SK-N-SH (cell line): ENCODE data around the gene PPP1R3G.

ENCODE experiments used
- CHD2 ChIP-seq: fragments of 150-350 bp; IDR thresholded peaks from 2 replicates; pipeline ENCODE4 v1.6.1; 2018; ENCODE audit warnings: low read length; ENCODE audit not compliant: partially characterized antibody
- CTCF ChIP-seq: fragments of 200-600 bp; sonication (generic); IDR thresholded peaks from 2 replicates; pipeline ENCODE4 v1.6.1; 2017; ENCODE audit warnings: antibody characterized with exemption, mild to moderate bottlenecking, moderate library complexity
- EP300 ChIP-seq, 2 experiments: IDR thresholded peaks; 2 replicates each; pipeline versions ENCODE4 v1.4.0 to v1.6.1; 2012; ENCODE audit warnings: borderline replicate concordance in 1 of 2, low read depth in 1 of 2, low read length in 1 of 2
- EZH2phosphoT487 ChIP-seq: fragments of 200-600 bp; sonication (generic); IDR thresholded peaks from 2 replicates; pipeline ENCODE4 v1.6.1; 2017; ENCODE audit warnings: low read depth, mixed run types, mild to moderate bottlenecking, antibody characterized with exemption, moderate library complexity, borderline replicate concordance
- FOSL2 ChIP-seq: IDR thresholded peaks from 2 replicates; pipeline ENCODE4 v1.4.0; 2012; ENCODE audit warnings: low read depth, mild to moderate bottlenecking, moderate library complexity, borderline replicate concordance
- GABPA ChIP-seq: IDR thresholded peaks from 2 replicates; pipeline ENCODE4 v1.4.0; 2012; ENCODE audit warnings: low read depth, mild to moderate bottlenecking
- NFIC ChIP-seq: IDR thresholded peaks from 2 replicates; pipeline ENCODE4 v1.4.0; 2012; ENCODE audit warnings: borderline replicate concordance
- POLR2AphosphoS5 ChIP-seq: IDR thresholded peaks from 2 replicates; pipeline ENCODE4 v1.6.1; 2012; ENCODE audit warnings: low read depth, low read length
- RAD21 ChIP-seq: IDR thresholded peaks from 2 replicates; pipeline ENCODE4 v1.6.1; 2012; ENCODE audit warnings: mild to moderate bottlenecking, low read length
- RCOR1 ChIP-seq: fragments of 150-350 bp; IDR thresholded peaks from 2 replicates; pipeline ENCODE4 v1.6.1; 2017; ENCODE audit warnings: antibody characterized with exemption, low read length
- USF2 ChIP-seq: fragments of 150-350 bp; IDR thresholded peaks from 2 replicates; pipeline ENCODE4 v1.6.1; 2017; ENCODE audit warnings: antibody characterized with exemption, low read length, low read depth, borderline replicate concordance
- TF ChIP-seq, protein P1 (sequence below): IDR thresholded peaks from 2 replicates; pipeline ENCODE4 v1.6.1; 2012; ENCODE audit warnings: mild to moderate bottlenecking, low read depth, low read length, moderate library complexity

DNA sequence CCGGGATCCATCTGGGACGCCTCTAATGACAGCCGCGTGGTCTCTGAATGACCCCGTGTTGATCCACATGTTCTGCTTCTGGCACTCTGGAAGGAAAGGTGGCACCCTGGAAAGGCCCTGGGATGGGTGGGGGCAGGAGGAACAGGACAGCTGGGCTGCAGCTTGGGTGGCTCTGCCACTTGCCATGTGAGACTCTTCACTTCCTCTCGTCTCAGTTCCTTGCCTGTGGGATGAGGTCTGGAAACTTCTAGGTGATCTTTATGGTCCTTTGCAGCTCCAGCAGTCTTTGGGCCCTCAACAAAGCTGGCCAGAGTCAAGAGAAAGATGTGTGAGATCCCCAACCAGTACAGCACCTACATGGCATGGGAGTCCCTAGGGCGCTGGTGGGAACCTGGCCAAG is 26.5 kb downstream of the PPP1R3G start:
- TF ChIP-seq POLR2AphosphoS5 (no peak), NFIC (no peak), GABPA (no peak), CTCF (no peak), USF2 (no peak), RCOR1 (no peak), RAD21 (no peak), FOSL2 (no peak), EP300 (IDR thresholded peaks at IDR 0.05; ENCODE audit: borderline replicate concordance in 1 of 2, low read depth in 1 of 2, low read length in 1 of 2) (no peak), CHD2 (no peak), EZH2phosphoT487 (no peak)
- TF ChIP-seq, protein P1, sequence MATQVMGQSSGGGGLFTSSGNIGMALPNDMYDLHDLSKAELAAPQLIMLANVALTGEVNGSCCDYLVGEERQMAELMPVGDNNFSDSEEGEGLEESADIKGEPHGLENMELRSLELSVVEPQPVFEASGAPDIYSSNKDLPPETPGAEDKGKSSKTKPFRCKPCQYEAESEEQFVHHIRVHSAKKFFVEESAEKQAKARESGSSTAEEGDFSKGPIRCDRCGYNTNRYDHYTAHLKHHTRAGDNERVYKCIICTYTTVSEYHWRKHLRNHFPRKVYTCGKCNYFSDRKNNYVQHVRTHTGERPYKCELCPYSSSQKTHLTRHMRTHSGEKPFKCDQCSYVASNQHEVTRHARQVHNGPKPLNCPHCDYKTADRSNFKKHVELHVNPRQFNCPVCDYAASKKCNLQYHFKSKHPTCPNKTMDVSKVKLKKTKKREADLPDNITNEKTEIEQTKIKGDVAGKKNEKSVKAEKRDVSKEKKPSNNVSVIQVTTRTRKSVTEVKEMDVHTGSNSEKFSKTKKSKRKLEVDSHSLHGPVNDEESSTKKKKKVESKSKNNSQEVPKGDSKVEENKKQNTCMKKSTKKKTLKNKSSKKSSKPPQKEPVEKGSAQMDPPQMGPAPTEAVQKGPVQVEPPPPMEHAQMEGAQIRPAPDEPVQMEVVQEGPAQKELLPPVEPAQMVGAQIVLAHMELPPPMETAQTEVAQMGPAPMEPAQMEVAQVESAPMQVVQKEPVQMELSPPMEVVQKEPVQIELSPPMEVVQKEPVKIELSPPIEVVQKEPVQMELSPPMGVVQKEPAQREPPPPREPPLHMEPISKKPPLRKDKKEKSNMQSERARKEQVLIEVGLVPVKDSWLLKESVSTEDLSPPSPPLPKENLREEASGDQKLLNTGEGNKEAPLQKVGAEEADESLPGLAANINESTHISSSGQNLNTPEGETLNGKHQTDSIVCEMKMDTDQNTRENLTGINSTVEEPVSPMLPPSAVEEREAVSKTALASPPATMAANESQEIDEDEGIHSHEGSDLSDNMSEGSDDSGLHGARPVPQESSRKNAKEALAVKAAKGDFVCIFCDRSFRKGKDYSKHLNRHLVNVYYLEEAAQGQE, result no peak
